DMS153 treated with DMSO at 0.1 percent for 48 hours (cell line): ENCODE data around the gene SIRPG.
"Not testable (repeated sequence)": the region's sequence is repeated elsewhere in the genome, so short reads cannot be mapped to it uniquely, and the experiment has no call there.

ENCODE experiments used
- DNase-seq: peaks from one replicate; lab custom pipeline; 2025; ENCODE audit not compliant: unreplicated experiment; lab: John Stamatoyannopoulos, UW

SIRPG gene

DNA sequence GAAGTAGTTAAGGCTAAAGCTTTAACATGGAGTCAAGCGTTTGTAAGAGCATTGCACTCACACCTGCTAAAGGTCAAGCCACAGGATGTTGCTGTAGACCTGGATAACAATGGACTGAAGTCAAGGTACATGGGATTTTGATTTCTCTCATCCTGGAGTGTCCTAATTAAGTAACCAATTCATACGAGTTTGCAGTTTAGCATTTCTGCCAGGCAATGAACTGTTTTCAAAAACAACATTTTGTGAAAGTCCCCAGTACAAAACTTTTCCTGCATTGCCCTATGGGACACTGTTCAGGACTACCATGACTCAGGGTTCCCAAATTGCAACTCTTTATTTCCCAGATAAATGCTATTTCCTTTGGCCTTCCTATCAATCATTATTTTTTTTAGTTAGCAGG is 20.4 kb downstream of the SIRPG start:
- DNase-seq = no peak

DNA sequence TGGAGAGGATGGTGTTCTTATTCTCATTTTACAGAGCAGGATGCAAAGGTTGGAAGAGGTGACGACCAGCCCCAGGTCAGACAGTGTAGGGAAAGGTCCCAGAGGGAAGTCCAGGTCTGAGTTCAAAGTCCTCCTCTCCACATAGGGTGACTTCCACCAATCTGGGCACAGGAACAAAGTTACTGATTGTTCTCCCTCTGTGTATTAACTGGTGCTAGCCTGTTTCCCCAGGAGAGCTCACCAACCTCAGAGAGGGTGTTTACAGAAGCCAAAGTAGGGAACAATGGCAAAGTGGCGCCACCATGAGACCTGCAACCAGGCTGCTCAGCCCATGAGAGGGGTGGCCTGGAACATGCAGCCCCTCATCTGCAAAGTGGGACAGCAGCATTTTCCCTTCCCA is 21.0 kb downstream of the SIRPG start:
- DNase-seq = no peak

GRCh38 chr20:1635291-1635979 is 22.1 kb downstream of the SIRPG start:
- DNase-seq = no peak

DNA sequence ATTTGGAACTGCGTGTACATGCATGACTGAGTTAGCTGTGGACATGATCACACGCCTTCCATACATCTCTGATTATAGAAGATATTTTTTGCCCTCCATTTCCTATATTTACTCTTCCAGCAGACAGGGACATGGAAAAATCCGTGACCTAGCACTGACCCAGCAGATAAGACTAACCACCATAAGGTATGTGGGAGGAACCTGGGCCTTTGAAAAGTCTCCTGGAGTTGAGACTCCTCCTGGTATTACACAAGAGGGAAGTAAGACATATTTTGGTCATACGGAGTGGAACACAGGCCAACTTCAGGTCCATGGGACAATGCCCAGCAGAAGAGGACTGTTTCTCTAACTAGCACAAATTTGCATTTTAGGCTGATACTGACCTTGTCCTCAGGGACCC is 24.0 kb downstream of the SIRPG start:
- no peak for DNase-seq

DNA sequence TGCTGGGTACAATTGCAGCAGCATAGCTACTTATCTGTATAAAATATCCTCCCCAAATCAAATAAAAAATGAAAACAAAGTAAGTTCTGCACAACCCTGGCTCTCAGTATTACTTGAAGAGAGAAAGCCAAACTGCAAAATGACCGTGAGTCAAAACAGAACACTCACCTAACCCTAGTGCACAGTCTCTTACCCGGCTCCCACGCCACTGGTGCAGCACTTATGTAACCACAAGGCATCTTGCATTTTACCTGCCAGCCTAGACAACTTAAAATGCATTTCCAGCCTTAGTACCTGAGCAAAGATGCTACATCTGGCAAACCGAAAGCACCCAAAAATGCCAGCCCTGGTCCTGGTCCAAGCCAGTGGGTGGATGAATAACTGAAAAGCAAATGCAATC is 25.4 kb downstream of the SIRPG start:
- no peak for DNase-seq

DNA sequence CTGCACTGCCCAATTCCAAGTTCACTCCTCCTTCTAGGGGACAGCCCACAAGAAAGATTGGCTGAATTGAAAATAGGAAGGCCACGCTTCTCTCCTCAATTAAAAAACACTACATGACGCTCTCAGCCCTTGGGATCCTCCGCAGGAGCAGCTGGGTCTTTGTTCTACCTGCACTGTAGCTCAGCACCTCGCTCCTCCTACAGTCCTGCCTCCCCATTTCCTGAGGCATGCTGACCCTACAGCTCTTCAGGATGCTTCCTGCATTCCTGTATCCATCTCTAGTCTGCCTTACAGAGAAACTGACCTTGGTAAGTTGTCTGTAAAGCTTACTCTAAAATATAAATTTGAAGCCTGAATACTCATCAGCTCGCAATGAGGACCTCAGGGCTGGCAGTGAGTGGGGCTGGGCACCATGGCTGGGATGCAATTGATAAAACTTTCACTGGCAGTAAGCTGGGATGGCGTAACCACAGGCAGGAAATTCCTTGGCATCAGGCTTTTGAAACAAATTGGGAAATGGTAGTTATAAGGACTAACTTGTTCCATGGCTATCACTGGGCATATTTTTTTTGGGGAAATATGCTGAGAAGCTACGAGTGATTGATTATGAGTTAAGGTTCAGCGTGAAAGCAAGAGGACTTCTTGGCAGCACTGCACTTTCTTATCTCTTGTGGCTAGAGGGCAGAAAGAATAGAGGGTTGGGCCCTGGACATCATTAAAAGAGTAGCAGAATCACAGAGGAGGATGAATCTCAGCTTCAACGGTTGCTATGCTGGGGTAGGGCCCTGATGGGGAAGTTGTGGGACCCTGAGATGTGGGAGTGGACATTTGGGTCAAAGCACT is 26.0 kb downstream of the SIRPG start:
- DNase-seq = no peak

DNA sequence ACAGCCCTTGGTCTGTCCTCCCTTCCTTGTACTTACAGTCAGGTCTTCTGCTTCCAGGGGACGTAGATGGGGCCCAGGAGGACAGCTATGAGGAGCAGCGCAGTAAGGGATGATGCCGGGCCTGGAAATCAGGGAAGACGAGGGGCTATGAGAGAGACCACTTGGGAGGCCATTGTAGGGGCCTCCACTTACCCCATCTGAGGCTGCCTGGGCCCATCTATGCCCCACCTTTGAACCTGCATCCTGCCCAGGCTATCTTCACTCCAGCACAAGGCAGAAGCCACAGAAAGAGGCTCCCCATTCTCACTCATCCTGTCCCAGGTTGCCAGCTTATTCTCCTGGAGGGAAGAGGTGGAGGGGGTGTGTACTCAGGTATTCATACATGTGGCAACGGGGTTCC is 27.4 kb downstream of the SIRPG start:
- DNase-seq = no peak

DNA sequence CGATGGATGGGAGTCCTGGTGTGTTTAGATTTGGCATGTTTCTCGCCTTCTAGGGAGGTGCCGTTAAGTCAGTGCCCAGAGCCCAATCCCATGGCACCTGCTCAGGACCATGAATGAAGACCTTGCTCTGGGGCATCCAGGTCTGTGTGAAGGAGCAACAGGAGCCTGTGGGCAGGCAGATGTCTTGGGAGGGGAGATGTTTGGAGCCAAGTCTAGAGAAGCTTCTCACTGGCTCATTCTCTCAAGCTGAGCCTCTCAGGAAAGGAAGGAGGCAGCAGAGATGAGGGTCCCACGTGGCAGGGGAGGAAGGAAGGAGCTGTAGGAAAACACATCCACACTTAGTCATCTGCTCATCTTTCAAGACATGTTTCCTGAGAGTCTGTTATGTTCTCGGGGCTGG is 28.3 kb downstream of the SIRPG start:
- no peak for DNase-seq

- no peak for DNase-seq
These were observed 29.0 kb downstream of the SIRPG start for GRCh38 chr20:1628621-1629020.

- no peak for DNase-seq
These were observed 30.4 kb downstream of the SIRPG start for GRCh38 chr20:1627200-1627550.

DNA sequence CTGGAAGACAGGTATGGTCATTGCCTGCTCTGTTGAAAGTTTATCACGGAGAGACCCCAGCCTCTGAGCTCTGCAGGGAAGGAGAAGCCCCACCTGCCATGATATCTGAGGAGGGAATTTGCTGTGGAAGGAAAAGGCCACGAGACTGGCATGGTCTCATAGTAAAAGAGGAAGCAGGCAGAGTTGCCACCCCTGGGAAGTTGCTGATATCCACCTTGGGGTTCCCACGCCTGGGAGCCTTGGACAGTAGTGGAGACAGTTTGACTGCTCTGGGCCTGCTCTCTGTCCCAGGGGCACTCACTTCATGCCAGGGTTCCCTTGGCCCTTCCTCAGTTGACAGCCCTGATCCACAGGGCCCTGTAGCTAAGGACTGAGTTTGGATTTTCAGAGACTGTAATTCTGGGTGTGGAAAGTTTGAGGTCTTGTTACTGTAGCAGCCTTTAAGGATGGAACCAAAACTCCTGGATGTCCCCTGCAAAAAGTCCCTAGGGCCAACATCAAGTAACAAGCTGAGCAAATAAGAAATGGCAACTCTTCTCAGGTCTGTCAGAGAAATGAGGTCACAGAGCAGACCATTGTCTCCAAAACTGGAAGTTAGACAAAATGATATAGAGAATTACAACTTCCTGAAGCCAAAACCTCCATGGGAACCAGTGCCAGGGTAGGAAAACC is 30.9 kb downstream of the SIRPG start:
- no peak for DNase-seq

- no peak for DNase-seq
These were observed 32.4 kb downstream of the SIRPG start for GRCh38 chr20:1625083-1625690.

- DNase-seq = no peak
These were observed 33.9 kb downstream of the SIRPG start for GRCh38 chr20:1623501-1624205.

GRCh38 chr20:1622450-1622849 is 35.1 kb downstream of the SIRPG start:
- DNase-seq = no peak

DNA sequence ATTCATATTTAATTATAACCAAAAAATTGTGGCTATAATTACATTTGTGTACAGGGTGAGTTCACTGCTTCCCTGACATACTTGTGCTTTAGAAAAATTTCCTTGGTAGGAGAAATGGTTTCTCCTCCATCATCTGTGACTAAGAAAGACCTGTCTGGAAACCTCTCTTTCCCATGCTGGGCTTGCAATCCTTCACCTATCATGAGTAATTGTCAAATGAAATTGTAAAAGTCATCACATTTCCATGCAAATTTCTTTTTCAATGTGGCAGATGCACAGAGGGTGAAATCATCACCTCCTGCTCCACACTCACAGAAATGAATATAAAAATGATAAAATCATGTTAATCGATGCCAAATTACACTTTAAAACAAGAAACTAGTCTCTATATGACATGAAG is 36.3 kb downstream of the SIRPG start:
- DNase-seq = no peak

- DNase-seq = no peak
These were observed 37.6 kb downstream of the SIRPG start, which contains the start of gene SIRPB1 for GRCh38 chr20:1619861-1620444. Gene SIRPB1, minus strand, starts transcription at chr20:1620009. Its CDS starts 65 bp downstream, at chr20:1619944.

DNA sequence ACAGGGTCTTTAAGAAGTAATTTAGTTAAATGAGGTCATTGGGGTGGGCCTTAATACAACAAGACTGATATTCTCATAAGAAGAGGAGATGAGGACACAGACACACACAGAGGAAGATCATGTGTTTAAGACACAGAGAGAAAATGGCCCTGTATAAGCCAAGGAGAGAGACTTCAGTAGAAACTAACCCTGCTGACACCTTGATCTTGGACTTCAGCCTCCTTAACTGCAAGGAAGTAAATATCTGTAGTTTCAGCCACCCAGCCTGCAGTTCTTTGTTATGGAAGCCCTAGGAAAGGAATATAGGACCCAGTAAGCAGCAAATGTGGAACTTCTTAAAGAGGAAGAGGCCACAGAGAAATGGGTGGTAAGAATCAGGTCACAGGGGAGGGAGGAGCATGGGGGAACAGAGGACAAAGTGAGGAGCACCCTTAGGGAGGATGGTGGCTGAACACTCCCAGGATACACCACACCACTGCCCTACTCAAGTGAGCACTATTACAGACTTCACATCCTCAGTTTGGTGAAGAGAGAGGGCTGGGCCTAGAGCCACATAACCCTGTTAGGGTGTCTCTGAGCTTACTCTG is 38.5 kb downstream of the SIRPG start:
- DNase-seq = no peak

DNA sequence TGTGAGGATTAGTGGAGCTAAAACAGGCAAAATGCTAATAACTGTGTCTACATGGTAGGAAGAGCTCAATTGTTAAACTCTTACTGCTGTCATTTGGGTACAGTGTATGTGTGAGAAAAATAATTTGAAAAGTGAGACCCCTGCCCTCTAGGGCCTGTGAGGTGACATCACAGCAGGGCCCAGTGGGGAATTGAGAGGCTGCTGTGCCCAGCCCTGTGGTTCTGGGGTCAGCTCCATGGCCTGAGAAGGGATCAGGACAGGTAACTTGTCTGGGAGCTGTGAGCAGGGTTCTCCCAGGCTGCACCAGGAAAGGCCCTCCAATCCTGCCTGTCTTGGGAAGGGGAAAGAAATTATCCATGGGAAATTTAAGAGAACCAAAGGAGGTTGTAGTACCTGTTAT is 39.1 kb downstream of the SIRPG start:
- DNase-seq = no peak

DNA sequence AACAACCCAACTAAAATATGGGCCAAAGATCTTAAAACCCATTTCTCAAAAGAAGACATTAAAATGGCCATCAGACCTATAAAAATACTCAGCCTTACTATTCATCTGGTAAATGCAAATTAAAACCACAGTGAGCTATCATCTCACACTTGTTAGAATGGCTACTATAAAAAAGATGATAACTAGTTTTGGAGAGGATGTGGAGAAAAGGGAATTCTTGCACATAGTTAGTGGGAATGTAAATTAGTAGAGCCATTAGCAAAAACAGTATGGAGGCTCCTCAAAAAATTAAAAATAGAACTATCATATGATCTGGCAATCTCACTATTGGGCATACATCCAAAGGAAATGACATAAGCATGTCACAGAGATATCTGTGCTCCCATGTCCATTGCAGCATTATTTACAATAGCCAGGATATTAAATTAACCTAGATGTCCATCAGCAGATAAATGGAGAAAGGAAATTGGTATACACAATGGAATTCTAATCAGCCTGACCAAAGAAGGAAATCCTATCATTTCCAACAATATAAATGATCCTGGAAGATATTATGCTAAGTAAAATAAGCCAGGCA is 40.6 kb downstream of the SIRPG start:
- no peak for DNase-seq

DNA sequence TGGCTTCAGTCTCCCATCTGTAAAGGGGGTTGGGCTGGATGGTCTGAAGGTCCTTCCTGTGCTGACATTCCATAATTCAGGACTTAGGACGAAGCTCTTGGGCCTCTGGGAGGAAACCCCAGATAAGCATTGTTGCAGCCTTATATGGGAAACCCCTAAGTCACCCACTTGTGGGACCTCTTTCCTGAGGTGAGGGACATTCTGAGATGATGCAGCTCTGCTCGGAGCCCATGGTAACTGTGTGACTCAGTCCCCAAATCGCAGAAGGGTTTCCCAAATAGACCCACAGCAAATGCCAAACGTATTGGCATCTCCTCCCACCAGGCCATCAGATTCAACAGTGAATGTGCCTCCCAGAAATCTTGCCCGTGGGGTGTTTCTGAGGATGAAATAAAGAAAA is 47.2 kb downstream of the SIRPG start:
- not testable (repeated sequence) for DNase-seq
